T-helper 1 cell (primary cell): ENCODE results near the gene VPS16.
"Not testable (repeated sequence)": the region's sequence is repeated elsewhere in the genome, so short reads cannot be mapped to it uniquely, and the experiment has no call there.

Experiments used
- DNase-seq, 5 donors: peaks; one replicate each; pipeline ENCODE4 v3.0.0-alpha.2; 2012 to 2020

VPS16 gene

GRCh38 chr20:2807929-2808328 lies 32.6 kb upstream of the VPS16 start:
- not testable (repeated sequence) for DNase-seq

- DNase-seq, result no peak
Measured at GRCh38 chr20:2809690-2810089, 30.9 kb upstream of the VPS16 start.

GRCh38 chr20:2812189-2812588 lies 28.4 kb upstream of the VPS16 start:
- DNase-seq, result no peak

- no peak for DNase-seq
Measured at GRCh38 chr20:2814076-2814475, 26.5 kb upstream of the VPS16 start.

- DNase-seq, result no peak
Measured at GRCh38 chr20:2814587-2815051, 25.9 kb upstream of the VPS16 start, which contains the start of gene C20orf141. TSS of gene C20orf141 (plus strand) at chr20:2814987. CDS start at chr20:2815185, 198 bp downstream.

- DNase-seq, result no peak
Measured at GRCh38 chr20:2815242-2815900, 25.2 kb upstream of the VPS16 start.

- DNase-seq, result no peak
Measured at GRCh38 chr20:2816030-2816582, 24.4 kb upstream of the VPS16 start, which contains the start of gene TMEM239. TSS of gene TMEM239 (plus strand) at chr20:2816364. CDS start at chr20:2816555, 191 bp downstream.

- DNase-seq, result no peak
Measured at GRCh38 chr20:2816583-2817340, 23.8 kb upstream of the VPS16 start.

- DNase-seq, result no peak
Measured at GRCh38 chr20:2817341-2817726, 23.2 kb upstream of the VPS16 start.

- DNase-seq, result no peak
Measured at GRCh38 chr20:2817891-2818595, 22.5 kb upstream of the VPS16 start.

- DNase-seq, result no peak
Measured at GRCh38 chr20:2820084-2820895, 20.3 kb upstream of the VPS16 start.

- DNase-seq, result no peak
Measured at GRCh38 chr20:2820896-2821869, 19.4 kb upstream of the VPS16 start.

- peak in 2 of 5 donors; percentile 18 to 53 for DNase-seq
Measured at GRCh38 chr20:2822073-2822472, 18.5 kb upstream of the VPS16 start.

- peak in 1 of 5 donors; percentile 25 for DNase-seq
Measured at GRCh38 chr20:2825761-2826160, 14.8 kb upstream of the VPS16 start.

- DNase-seq, result no peak
Measured at GRCh38 chr20:2826655-2827054, 13.9 kb upstream of the VPS16 start.

GRCh38 chr20:2829376-2829775 lies 11.2 kb upstream of the VPS16 start:
- DNase-seq, result no peak

GRCh38 chr20:2831206-2831605 lies 9.3 kb upstream of the VPS16 start:
- not testable (repeated sequence) for DNase-seq

- no peak for DNase-seq
Measured at GRCh38 chr20:2833761-2834160, 6.8 kb upstream of the VPS16 start.

- DNase-seq, result no peak
Measured at GRCh38 chr20:2834401-2835110, 6.0 kb upstream of the VPS16 start.

GRCh38 chr20:2835331-2835796 lies 5.2 kb upstream of the VPS16 start:
- DNase-seq, result no peak
